ENCODE measurements around the gene IRF4. TPM values are rescaled to one million over a fixed set of nuclear protein-coding genes. Genes with fewer than 3 reads are reported as not detected.

Gene IRF4
- total and polyA plus RNA-seq, 2 experiments from 2014 or later = 1.3 to 1.9 TPM

DNA sequence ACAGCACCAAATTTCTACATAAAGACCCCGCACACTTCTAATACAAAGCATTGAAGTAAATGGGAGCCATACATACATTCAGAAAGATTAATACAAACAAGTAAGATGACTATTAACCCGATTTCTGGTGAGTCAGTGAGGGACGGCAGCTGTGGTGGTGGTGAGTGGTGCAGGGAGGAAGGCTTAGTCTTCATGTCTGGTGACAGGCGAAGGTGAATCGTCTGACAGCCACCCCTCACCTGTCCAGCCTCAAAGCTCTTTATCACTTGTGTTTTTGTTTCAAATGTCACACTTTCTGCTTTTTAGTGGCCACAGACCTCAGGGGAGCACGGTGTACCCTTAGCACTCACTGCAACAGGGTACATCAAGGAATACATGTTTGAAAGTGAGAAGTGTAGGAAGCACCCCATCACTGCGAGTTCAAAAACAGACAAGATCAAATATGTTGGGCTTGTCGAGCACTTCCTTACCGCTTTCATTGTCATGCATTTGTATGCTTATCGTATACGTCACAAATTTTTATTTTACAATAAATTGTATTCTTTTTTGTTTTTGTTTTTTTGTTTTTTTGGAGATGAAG lies 63.5 kb downstream of the IRF4 start (continued):
- TF ChIP-seq, protein P1, sequence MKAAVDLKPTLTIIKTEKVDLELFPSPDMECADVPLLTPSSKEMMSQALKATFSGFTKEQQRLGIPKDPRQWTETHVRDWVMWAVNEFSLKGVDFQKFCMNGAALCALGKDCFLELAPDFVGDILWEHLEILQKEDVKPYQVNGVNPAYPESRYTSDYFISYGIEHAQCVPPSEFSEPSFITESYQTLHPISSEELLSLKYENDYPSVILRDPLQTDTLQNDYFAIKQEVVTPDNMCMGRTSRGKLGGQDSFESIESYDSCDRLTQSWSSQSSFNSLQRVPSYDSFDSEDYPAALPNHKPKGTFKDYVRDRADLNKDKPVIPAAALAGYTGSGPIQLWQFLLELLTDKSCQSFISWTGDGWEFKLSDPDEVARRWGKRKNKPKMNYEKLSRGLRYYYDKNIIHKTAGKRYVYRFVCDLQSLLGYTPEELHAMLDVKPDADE (IDR thresholded peaks at IDR 0.05) = no peak
- TF ChIP-seq POLR2AphosphoS5 (IDR thresholded peaks at IDR 0.05; ENCODE audit: low read depth) = no peak
- TF ChIP-seq, protein P2, sequence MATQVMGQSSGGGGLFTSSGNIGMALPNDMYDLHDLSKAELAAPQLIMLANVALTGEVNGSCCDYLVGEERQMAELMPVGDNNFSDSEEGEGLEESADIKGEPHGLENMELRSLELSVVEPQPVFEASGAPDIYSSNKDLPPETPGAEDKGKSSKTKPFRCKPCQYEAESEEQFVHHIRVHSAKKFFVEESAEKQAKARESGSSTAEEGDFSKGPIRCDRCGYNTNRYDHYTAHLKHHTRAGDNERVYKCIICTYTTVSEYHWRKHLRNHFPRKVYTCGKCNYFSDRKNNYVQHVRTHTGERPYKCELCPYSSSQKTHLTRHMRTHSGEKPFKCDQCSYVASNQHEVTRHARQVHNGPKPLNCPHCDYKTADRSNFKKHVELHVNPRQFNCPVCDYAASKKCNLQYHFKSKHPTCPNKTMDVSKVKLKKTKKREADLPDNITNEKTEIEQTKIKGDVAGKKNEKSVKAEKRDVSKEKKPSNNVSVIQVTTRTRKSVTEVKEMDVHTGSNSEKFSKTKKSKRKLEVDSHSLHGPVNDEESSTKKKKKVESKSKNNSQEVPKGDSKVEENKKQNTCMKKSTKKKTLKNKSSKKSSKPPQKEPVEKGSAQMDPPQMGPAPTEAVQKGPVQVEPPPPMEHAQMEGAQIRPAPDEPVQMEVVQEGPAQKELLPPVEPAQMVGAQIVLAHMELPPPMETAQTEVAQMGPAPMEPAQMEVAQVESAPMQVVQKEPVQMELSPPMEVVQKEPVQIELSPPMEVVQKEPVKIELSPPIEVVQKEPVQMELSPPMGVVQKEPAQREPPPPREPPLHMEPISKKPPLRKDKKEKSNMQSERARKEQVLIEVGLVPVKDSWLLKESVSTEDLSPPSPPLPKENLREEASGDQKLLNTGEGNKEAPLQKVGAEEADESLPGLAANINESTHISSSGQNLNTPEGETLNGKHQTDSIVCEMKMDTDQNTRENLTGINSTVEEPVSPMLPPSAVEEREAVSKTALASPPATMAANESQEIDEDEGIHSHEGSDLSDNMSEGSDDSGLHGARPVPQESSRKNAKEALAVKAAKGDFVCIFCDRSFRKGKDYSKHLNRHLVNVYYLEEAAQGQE (IDR thresholded peaks at IDR 0.05; ENCODE audit: unreplicated experiment) = no peak
- no peak for TF ChIP-seq NANOG (IDR thresholded peaks at IDR 0.05; ENCODE audit: borderline replicate concordance)
- TF ChIP-seq STAT1 (IDR thresholded peaks at IDR 0.05; ENCODE audit: unreplicated experiment) = no peak
- no peak for TF ChIP-seq JUNB (IDR thresholded peaks at IDR 0.05; ENCODE audit: unreplicated experiment)
- TF ChIP-seq EZH2 (IDR thresholded peaks at IDR 0.05; ENCODE audit: low read depth, unreplicated experiment) = no peak

DNA sequence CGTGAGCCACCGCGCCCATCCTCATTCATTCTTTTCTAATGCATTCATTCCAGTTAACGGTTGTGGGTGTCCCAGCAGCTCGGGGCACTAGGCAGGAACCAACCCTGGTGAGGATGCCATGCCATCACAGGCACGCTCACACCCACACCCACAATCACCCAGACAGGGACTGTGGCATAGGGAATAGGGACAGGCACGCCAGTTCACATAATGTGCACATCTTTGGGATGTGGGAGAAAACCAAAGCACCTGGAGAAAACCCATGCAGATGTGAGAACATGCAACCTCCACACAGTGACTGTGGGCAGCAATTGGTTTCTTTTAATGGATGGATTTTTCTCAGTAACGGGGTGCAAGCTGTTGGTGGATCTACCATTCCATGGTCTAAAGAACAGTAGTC lies 64.3 kb downstream of the IRF4 start:
- no peaks in the 10 kb centered on the region for H3K79me2 ChIP-seq (replicated peaks; ENCODE audit: insufficient read depth)
- no peaks in the 10 kb centered on the region; the same call in 1 of the 2 replicates for H3K36me3 ChIP-seq (ENCODE audit: insufficient read depth)
- H4K20me1 ChIP-seq (replicated peaks; ENCODE audit: insufficient read depth) = no peaks in the 10 kb centered on the region
- TF ChIP-seq POLR2AphosphoS5 (IDR thresholded peaks at IDR 0.05; ENCODE audit: low read depth) (no peak), EZH2 (IDR thresholded peaks at IDR 0.05; ENCODE audit: low read depth, unreplicated experiment) (no peak), JUNB (IDR thresholded peaks at IDR 0.05; ENCODE audit: unreplicated experiment) (no peak)
- H3K4me1 ChIP-seq (ENCODE audit: insufficient read depth) = no peaks in the 10 kb centered on the region
- H3K36me3 Mint-ChIP-seq (ENCODE audit: low read depth) = no peaks in the 10 kb centered on the region
- no peaks in the 10 kb centered on the region for H3K27me3 ChIP-seq (ENCODE audit: insufficient read depth)
- H3K27me3 Mint-ChIP-seq (ENCODE audit: insufficient read depth, low read depth, poor library complexity) = no peaks in the 10 kb centered on the region
- no peaks in the 10 kb centered on the region for H3F3A ChIP-seq (replicated peaks; ENCODE audit: low read depth)
- H3K27ac Mint-ChIP-seq = no peak overlapping the region
- no peak for DNase-seq (ENCODE audit: low spot score)
- ATAC-seq = no peak
- H3K27ac ChIP-seq (ENCODE audit: low read depth) = no peak overlapping the region
- H3K4me3 Mint-ChIP-seq = no peak overlapping the region
- peaks cover 21% of the 10 kb centered on the region for H3K9me3 Mint-ChIP-seq
- peaks cover 8% of the 10 kb centered on the region for H3K4me1 Mint-ChIP-seq
- 0 out of 2 replicates have a peak, but pooled peaks cover 4% of the 10 kb centered on the region for H3K9me2 ChIP-seq (ENCODE audit: insufficient read depth)
- H3K4me2 ChIP-seq = no peak overlapping the region
- no peak overlapping the region for H3K4me3 ChIP-seq
- H2AFZ ChIP-seq = no peak overlapping the region

DNA sequence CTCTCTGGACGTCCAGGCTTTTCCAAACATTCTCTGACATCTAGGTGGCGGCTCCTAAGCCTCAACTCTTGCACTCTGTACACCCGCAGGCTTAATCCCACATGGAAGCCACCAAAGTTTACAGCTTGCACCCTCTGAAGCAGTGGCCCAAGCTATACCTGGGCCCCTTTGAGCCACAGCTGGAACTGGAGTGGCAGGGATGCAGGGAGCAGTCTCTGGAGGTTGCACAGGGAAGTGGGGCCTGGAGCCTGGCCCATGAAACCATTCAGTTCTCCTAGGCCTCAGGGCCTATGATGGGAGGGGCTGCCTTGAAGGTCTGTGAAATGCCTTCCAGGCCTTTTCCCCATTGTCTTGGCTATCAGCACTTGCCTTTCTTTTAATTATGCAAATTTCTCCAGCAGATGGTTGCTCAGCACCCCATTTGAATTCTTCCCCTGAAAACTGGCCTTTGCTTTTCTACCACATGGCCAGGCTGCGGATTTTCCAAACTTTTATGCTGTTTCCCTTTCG lies 64.9 kb downstream of the IRF4 start:
- H3K4me1 ChIP-seq (ENCODE audit: insufficient read depth) = no peaks in the 10 kb centered on the region
- peaks cover 8% of the 10 kb centered on the region for H3K4me1 Mint-ChIP-seq
- H3K4me3 Mint-ChIP-seq = no peak overlapping the region
- ATAC-seq (peak; percentile 86), DNase-seq (ENCODE audit: low spot score) (peak; percentile 47)
- no peaks in the 10 kb centered on the region for H3K36me3 Mint-ChIP-seq (ENCODE audit: low read depth)
- peaks cover 19% of the 10 kb centered on the region for H3K9me3 Mint-ChIP-seq
- H3K27me3 ChIP-seq (ENCODE audit: insufficient read depth) = no peaks in the 10 kb centered on the region
- 0 out of 2 replicates have a peak, but pooled peaks cover 4% of the 10 kb centered on the region for H3K9me2 ChIP-seq (ENCODE audit: insufficient read depth)
- no peak overlapping the region for H3K4me3 ChIP-seq
- no peak overlapping the region for H3K27ac Mint-ChIP-seq
- peak overlapping the region; percentile 81 for H2AFZ ChIP-seq
- H3K27me3 Mint-ChIP-seq (ENCODE audit: insufficient read depth, low read depth, poor library complexity) = no peaks in the 10 kb centered on the region
- H3F3A ChIP-seq (replicated peaks; ENCODE audit: low read depth) = no peaks in the 10 kb centered on the region
- no peaks in the 10 kb centered on the region for H3K79me2 ChIP-seq (replicated peaks; ENCODE audit: insufficient read depth)
- H3K4me2 ChIP-seq = no peak overlapping the region; the same call in 1 of the 2 replicates
- H4K20me1 ChIP-seq (replicated peaks; ENCODE audit: insufficient read depth) = no peaks in the 10 kb centered on the region
- H3K27ac ChIP-seq (ENCODE audit: low read depth) = no peak overlapping the region
- H3K36me3 ChIP-seq (ENCODE audit: insufficient read depth) = no peaks in the 10 kb centered on the region; the same call in 1 of the 2 replicates
- no peak for TF ChIP-seq EZH2phosphoT487 (IDR thresholded peaks at IDR 0.05; ENCODE audit: unreplicated experiment)
- TF ChIP-seq, protein P2 (IDR thresholded peaks at IDR 0.05; ENCODE audit: unreplicated experiment) = no peak
- no peak for TF ChIP-seq ZNF331 (CRISPR knock-in tag; IDR thresholded peaks at IDR 0.05; ENCODE audit: low read depth)
- TF ChIP-seq, protein P3, sequence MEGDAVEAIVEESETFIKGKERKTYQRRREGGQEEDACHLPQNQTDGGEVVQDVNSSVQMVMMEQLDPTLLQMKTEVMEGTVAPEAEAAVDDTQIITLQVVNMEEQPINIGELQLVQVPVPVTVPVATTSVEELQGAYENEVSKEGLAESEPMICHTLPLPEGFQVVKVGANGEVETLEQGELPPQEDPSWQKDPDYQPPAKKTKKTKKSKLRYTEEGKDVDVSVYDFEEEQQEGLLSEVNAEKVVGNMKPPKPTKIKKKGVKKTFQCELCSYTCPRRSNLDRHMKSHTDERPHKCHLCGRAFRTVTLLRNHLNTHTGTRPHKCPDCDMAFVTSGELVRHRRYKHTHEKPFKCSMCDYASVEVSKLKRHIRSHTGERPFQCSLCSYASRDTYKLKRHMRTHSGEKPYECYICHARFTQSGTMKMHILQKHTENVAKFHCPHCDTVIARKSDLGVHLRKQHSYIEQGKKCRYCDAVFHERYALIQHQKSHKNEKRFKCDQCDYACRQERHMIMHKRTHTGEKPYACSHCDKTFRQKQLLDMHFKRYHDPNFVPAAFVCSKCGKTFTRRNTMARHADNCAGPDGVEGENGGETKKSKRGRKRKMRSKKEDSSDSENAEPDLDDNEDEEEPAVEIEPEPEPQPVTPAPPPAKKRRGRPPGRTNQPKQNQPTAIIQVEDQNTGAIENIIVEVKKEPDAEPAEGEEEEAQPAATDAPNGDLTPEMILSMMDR (conservative IDR thresholded peaks at IDR 0.05; ENCODE audit: low read depth in 2 of 2) = no peak
- TF ChIP-seq, protein P1 (IDR thresholded peaks at IDR 0.05) = no peak

Data from GM23338 (cell line).